Nucleus accumbens (tissue), 56 donors: ENCODE data around the gene DDI1.

Experiments used
- DNase-seq, 56 donors: peaks; one replicate each; lab custom pipeline; 2025; lab: John Stamatoyannopoulos, UW

DDI1 gene

DNA sequence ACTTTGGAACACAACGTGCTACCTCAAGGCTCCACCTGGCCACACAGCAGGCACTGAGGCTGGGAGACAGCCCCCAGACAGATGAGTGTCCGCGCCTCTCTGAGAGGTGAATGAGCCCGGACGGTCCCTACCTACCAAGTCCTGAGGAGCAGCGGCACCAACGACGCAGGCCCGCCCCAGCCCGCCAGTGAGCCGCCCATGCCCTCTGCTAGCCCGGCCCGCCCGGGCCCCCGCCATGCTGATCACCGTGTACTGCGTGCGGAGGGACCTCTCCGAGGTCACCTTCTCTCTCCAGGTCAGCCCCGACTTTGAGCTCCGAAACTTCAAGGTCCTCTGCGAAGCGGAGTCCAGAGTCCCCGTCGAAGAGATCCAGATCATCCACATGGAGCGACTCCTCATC is at the start of gene DDI1:
Gene DDI1, plus strand, starts transcription at position 53 of the 400 bp plus-strand sequence. Its CDS starts 183 bp downstream, at position 236.
- no peak for DNase-seq

DNA sequence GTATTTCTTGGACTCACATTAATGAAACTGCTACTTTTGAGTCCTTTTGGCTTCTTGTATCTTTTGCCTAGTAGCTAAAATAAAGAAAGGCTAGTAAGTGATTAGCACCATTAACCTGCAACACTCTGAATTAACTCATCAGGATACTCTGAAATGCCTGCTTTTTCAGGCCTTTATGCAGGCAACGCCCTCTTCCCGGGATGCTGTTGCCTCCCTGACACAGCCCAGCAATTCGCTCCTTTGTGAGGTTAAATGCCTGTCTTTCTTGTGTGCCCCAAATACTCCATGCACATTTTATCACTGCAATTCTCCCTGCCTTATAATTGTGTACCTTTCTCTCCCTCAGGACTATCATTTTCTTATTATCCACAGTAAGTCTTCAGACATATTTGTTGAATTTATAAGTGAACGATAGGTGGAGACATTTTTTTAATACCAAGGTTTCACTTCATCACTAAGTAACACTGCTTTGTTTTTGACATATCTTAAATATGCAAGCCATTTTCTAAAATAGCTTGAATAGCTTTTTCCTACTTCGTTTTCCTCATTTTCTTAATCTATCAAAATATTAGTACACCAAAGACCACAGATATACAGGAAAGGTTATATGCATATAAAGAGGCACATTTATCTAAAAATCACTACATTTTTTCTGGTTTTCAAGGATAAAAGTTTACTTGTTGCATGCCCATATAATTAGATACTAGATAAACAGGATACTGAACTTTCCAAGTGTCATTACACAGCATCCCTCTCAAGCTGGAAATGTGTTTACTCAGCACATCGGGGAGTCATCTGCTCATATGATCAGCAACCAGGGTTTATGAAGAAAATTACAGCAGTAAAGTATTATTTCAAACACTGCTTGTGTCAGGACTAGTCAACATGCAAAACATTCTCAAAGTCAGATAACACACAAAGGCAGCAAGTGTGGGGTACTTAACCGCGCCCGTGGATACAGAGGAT is 48.5 kb upstream of the DDI1 start:
- no peak for DNase-seq

DNA sequence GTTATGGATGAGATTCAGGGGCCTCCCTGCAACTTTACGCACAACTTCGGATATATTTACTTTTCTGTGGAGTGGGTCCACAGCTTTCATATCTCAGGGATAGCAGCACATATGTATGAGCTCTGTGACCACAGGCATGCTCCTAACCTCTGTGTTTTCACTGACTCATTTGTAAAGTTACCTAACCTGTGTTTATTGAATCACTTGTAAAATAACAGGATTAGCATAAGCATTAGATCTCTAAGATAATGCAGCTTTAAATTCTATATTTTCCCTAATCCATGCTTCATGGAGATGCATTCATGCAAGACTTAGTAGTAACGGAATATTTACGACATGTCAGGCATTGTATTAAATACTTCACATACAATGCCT is 47.9 kb upstream of the DDI1 start:
- DNase-seq = no peak

DNA sequence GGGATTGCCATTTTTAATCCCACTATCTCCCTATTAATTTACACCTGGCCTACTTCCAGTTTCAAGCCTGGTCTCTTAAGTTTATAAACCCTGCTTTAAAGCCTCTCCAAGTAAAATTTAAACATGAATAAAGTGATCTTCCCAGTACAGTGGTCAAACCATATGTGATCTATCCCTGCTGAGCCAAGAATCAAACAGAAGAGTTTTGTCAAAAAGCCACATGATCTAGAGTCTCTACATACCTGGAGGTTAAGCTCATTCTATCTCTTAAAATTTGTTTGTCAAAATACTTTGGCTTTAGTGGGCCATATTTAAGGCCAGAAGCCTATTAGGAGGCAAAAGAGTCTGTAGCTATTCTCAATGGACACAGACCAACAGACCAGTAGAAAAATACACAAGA is 42.9 kb upstream of the DDI1 start:
- no peak for DNase-seq

DNA sequence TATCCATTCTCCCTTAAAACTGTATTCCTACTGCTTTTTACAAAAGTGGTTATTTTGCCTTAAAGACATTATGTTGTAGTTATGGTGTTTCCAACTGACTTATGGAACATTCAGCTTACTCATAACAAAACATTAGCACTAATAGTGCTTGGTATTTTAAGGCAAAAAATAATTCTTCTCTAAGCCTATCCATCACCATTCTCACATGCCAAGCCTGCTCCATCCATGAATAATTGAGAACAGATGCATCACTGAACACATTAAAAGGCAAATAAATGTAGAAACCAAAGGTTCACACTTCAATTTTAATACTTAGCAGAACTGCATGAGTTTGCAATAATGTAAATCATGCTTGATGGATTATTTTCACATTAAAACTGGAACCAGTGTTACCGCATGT is 42.3 kb upstream of the DDI1 start:
- no peak for DNase-seq

DNA sequence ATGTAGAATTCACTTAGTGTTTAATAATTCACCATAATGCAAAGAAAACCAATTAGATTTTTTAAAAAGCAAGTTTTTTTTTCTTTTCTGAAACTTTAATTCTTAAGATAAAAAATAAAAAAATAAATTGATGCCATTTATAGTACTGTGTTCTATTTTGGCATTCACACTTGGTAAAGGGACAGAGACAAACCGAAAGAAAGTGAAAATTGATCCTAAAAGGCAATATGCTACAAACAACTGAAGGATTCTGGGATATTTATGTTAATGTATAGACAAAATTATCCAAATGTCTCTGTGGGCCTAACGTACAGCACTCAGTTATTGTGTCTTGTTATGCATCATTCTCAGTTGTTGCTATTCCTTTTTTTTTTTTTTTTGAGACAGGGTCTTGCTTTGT is 41.9 kb upstream of the DDI1 start:
- no peak for DNase-seq

DNA sequence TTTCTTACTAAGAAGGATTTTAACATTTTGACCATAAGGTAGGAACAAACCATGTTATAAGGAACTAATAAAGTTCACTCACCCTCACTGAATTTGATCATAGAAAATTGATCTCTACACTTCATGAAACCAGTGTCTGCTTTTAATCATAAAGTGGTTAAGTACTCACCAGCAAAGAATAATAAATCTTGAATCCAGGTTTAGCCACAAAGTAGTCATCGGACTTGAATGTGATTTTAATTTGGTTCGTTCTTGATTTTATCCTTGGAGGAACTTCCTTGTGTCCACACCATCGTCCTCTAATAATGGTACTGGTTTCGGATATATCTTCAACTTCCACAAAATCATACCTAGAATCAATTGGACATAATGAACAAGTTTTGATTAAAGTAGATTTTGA is 40.5 kb upstream of the DDI1 start:
- no peak for DNase-seq

DNA sequence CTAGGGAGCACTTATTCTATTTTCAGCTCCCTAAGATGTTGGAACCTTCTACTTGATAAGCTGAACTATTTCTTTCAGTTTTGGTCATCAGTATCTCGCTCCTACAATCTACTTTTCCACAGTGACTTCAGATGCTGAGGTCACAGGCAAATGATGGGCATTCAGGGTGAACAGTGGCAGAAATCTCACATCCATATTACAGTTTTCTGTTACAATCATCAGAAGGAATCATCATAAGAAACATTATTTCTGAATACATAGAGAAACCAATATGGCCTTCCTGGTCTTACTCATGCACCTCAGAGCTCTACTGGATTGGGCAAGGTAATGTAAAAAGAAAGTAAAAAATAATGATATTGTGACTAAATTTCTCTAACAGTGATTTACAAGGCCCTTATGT is 39.4 kb upstream of the DDI1 start:
- DNase-seq = no peak

DNA sequence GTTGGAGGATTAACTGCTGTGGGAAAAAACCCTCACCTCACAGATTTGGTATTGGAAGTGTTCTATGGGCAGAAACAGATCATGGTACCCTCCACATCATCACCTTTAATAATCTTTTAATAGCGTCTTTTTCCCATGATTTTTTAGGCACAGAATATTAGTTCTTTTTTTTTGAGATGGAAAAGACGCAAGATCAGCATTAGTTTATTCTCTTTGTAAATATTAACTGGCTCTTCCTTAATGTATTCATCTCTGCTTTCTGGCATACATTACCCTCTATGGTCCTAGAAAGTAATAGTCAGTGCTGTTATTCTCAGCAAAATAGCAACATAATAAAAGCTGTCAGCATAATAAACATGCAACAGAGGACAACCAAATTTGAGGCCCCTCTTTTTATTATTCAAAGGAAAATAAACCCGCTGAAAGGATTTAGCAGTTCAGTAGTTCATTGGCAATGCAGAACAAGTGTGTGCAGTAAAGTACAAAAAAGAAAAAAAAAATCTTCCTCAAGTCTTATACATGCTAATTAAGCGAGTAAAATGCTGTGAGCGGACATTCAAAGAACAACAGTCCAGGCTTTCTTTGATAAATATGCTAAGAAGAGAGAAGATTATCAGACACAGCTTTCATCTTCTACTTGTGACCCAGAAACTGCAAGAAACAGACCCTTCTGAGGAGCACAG is 37.5 kb upstream of the DDI1 start:
- no peak for DNase-seq

DNA sequence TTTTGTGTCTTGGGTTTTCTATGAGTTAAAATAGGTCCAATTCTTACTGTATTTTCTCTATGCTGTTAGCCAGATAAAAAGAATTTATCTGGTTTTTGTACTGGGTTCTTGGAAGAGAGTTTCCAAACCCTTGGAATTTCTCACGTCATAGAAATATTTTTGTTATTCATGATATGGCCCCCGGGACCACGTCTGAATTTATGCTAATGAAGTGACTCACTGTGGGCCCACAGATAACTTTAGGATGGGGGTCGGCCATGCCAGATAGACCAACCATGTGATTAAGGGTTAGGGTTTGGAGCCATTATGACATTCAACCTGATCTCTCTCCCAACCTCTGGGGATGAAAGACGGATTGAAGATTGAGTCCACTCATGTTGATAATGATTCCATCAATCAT is 35.6 kb upstream of the DDI1 start:
- no peak for DNase-seq

DNA sequence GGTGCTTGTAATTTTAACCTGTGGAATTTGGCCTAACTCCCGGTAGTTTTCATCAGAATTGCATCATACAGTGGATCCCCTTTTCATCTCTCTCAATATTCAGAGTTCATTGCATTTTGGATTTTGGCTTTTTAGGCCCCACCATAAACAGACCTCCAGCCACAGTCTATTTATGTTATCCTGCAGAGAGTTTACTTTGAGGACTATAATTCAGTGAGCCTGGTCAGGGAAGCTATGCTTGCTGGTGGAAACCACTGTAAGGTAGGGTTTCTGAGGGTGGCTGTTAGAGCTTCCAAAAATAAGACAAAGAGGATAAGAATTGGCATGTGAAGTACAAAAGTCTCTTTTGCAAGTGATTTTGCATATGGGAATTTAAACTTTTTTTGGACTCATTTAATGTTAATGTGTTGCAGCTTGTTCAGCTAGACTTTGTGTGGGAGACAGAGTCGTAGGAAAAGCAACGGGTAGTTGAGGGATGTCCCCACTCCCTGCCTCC is 34.8 kb upstream of the DDI1 start:
- DNase-seq = no peak

DNA sequence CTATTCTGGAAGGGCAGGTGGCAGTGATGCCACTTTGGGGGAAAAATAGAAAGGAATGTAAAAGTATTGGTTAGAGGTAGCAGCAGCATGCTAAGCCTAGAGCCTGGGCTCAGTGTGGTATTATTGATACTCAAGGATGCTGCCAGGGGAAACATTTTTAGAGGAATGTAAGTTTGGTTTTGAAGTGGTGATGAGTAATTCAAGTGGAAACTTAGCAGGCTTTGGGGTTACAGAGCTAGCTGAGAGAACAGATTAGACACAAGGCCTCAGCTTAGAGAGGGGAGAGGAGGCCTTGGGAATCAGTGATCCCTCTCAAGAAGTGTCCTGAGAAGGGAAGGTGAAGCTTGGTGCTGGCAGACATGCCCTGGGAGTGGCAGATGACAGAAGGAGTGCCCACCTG is 32.9 kb upstream of the DDI1 start:
- DNase-seq = no peak

DNA sequence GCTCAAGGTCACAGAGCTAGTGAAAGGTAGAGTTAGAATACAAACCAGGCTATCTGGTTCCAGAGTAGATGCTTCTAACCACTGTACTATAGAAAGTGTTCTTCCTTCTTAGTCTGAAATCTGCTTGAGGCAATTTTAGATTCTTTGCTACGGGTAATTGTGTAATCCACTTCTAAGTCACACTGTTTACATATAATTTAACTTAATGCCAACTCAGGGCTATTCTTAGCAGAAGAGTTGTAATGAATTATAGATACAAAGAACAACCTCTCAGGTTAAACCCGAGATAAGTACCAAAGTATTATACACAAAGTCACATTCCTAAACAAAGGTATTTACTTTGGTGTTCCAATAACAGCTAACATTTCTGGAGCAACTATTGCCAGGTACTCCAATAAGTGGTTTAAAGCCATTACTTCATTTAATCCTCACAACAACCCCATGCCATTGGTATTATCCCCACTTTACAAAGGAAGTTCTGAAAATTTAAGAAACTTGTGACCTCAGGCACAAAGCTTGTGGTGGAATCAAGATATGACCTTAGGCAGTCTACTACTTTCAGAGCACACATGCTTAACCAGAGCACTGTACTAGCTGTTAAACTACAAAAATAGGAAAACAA is 31.1 kb upstream of the DDI1 start:
- no peak for DNase-seq

DNA sequence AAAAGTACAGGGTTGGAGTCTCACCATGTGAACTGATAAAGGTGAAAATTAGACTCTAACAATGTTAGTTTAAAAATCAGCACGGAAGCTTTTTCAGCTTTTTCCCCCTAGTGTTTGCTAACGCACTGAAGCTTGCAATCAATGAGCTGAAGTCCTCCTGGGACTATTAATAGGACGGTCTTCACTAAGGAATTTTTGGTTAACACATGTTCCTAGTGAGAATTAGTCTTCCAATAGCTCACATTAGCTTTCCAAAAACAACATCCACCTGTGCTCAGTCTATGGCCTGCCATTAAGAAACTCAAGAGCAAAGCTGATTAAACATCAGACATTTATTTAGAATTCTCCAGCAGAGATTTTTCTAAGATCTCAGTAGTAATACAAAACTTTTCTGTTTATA is 26.7 kb upstream of the DDI1 start:
- no peak for DNase-seq

DNA sequence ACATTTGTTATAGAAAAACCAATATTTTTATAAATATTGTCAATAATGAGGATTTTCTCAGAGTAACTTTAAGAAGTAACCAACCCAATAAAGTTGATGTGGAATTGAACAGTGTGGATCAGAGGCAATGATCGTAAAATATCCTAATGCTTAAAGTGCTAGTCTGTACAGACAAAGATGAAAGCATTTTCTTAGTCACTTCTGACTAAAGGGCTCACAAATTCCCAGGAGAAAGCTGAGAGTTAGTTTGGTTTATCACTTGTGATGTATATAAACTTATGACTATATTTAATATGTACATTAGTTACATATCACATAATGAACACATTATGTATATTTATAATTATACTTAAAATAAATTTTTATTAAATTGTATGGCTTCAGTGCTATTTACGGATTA is 25.4 kb upstream of the DDI1 start:
- no peak for DNase-seq

DNA sequence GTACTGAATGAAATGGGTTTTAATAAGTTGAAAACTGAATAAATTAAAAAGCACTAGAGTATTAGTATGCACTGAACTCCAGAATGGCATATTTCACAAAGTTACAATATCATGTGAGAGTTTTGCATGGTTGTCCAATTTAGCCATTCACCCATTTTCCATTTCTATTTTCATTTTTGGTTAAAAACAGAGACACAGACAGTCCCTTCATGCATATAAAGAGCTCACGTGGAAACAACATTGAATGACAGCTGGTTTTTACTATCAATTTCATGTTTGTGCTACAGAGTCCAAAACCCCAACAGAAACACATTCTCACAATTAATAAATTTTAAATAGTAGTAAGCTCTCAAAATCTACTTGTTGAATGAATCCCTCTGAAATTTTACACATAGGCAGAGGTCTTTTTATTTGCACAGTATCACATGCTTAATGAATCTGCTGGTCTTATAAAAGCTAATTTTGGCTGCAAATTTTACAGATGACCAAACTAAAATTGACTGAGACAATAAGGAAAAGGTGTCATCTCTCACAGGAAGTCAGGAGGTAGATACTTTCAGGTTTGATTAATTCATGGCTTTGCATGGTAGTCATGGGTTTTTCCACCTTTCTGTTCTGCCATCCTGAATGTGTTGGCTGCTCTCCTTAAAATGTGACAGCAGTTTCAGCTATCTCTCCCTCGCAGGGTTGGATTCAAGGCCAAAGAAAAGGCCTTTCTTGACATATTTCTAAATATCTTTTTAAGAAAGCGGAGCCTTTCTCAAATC is 20.6 kb upstream of the DDI1 start:
- no peak for DNase-seq

DNA sequence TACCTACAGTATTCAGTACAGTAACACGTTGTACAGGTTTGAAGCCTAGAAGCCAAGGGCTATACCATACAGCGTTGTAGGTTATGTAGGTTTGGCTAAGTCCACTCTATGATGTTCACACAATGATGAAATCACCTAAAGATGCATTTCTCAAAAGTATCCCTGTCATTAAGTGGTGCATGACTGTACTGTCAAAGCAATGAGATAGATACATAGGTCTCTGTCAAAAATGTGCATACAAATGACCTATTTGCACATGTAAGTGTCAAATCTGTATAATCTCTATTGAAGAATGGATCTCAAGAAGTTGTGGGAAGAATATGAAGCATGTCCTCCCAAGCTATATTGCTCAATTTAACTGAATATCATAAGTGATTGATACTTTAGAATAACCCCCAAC is 11.9 kb upstream of the DDI1 start:
- no peak for DNase-seq

DNA sequence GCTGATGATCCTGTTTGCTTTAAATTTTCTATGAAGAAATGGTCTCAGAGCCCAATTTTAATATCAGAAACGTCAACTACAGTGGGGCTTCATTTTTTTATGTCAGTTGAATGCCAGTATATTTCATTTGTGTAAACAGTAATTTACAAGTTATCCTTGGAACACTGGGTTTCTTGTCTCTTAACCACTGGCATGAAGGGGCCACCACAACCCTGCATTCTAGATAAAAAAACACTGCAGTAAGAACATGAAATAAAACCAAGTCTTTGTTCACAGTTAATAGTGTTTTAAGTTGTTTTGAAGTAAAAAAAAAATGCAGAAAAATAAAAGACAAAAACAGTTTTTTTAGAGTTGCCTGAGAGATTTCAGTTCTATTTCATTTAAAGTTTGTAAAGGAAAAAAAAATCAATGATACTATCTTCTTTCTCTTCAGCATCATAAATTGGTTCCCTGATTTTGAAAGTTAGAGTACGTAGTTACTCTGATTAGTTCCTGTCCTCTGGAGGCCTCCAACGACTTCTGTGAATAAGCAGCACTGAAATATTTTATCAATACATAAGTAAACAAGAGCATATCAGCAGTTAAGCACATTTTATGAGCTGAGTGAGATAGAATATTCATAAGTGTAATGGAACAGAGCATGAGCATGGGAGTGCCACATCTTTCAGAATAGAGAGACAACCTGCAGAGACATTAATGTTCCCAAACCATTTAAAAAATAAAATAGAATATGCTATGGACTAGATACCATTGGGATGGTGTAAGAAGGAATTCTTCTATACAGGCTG is 7.8 kb upstream of the DDI1 start:
- DNase-seq = no peak

DNA sequence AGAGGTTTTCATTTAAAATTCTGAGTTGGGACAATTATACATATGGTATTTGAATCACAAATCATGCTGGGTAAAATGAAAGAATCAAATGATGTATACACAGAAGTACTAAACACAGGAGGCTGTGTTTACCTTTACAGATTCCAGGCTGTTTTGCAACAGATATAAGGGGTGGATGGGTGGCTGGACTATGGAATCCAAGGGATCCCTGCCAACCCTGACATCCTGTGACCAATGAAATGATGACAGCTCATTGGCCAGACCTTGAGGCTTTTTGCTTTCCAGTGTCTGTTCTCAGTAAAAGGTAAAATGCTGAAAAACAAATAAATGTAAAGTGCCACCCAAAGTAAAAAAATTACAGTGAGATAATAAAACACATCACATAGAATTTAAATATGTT is 3.3 kb upstream of the DDI1 start:
- no peak for DNase-seq

DNA sequence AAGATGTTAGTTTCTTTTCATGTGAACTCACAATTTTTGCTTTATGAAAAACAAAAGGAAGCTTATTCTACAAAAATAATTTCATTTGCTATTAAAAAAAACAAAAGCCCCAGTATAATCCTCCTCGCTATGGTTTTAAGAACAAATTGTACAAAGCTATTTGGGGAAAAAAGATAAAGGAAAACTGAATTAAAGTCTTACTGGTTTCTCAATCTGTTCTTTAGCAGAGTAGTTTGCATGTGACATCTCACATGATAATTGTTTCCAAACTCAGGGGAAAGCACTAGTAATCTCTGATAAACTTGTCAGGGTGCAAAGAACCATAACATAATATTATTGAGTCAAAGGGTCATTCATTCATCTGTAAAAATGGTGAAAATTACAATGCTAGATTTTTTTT is 2.9 kb upstream of the DDI1 start:
- no peak for DNase-seq
